Activated gamma-delta T cell treated with Interleukin-2 at 50 U/mL for 16 hours (primary cell): ENCODE results near the gene MYH14.
A peak's percentile ranks its signal among the peaks of the same experiment; 100 is the strongest.
"Not testable (repeated sequence)": the region's sequence is repeated elsewhere in the genome, so short reads cannot be mapped to it uniquely, and the experiment has no call there.

Source experiments
- DNase-seq: peaks from one replicate; pipeline ENCODE4 v3.0.0-alpha.2; 2020

Gene MYH14

DNA sequence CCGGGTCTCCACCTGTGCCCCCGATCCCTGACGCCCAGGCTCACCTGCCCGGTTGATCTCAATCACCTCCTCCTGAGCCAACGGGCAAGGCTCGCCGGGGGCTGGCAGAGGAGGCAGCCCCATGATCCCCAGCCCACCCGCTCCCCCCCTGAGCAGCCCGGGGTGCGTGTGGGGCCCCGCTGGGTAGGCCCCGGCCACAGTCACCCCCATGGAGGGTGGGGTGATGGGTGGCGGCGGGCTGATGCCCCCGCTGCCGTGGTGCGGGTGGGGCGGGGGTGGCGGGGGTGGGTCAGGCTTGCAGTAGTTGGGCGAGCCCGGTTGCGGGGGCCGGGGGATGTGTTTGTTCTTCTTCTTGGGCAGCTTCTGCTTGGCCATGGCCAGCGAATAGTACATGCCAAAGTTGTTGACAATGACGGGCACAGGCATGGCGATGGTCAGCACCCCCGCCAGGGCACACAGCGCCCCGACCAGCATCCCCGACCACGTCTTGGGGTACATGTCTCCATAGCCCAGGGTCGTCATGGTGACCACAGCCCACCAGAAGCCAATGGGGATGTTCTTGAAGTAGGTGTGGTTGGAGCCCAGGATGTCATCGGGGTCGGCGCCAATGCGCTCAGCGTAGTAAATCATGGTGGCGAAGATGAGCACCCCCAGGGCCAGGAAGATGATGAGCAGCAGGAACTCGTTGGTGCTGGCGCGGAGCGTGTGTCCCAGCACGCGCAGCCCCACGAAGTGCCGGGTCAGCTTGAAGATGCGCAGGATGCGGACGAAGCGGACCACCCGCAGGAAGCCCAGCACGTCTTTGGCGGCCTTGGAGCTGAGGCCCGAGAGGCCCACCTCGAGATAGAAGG, 119.7 kb downstream of the MYH14 start:
- no peak for DNase-seq

DNA sequence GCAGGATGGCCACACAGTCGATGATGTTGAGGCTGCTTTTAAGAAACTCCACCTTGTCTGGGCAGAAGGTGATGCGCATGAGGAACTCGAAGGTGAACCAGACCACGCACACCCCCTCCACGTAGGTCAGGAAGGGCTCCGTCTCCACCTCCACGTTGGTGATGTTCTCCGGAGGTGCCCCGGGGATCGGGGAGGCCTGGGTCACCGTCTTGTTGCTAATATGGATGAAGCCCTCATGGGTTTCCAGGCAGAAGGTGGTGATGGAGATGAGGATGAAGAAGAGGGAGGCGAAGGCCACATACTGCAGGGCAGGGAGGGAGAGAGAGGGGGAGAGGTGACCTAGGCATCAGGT, 120.3 kb downstream of the MYH14 start:
- DNase-seq, result no peak

DNA sequence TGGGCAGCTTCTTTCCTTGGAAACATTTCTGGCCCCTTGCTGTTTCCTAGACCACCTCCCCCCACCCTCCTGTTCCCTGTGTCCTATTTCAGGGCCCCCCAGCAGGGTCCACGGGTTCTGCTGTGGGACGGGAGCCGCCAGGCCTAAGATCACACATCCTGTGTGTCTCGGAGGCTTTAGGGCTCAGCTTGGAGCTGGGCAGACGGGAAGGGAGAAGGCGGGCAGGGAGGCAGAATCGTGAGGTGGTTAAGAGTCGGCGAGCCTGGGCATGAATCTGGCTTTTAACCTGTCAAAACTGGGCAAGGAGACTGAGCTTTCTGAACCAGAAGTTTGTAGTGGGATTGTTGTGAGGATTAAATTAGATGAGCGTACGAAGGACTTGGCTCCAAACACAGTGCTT, 120.9 kb downstream of the MYH14 start:
- no peak for DNase-seq

DNA sequence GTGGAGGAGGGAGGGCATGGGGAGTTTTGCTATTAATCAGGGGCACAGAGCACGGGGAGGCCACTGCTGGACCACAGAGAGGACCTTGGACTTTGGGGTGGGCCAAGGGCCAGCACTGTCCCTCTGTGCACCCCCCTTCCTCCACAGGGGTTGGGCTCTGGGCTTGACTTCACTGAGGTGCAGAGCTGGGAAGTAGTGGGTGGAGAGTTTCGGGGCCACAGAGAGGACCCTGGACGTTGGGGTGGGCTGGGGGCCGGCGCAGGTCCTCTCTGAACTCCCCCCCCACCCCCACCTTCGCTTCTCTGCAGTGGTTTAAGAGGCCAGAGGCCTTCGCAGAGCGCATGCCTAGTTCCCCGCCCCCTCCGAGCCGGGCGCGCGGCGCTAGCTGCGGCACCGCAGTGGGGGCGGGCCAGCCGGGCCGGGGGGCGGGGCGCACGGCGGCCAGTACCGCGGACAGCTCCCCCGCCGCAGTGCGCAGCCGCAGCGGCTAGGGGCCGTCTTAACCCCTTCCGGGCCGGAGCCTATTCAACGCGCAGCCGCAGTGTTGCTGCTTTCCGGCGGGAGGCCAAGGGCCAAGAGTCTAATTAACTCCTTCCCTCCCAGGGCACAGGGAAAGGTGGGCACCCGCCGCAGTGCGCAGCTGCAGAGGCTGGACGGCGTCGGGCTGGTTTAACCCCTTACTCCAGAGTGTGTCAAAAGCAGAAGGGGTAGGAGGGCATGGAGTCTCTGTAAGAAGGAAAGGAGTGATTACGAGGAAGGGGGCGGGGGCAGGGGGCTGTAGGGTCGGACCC, 122.1 kb downstream of the MYH14 start:
- peak; percentile 45 for DNase-seq

DNA sequence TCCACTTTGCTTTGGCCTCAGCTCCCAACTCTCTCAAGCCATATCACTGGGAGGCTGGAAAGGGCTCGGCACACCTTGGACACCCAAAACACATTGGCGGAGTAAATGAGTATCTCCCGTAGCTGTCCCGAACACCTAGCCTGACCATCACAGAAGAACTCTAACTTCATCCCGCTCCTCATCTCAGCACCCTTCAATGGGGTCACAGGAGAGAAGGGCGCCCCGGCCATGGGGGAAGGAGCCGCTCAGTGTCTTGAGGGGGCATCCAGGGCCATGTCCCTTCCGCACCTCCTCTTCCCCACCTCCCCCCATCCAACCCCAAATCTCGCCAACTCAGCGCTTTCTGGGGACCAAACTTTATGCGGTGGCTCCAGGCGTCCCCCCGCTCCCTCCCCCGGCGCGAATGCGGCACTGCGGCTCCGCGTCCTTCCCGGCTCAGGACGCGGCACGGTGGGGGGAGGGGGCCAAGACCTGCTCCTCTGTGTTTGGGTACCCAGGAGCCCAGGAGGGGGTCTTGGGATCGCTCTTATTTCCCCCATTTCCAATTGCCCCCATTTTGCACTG, 122.8 kb downstream of the MYH14 start:
- no peak for DNase-seq

DNA sequence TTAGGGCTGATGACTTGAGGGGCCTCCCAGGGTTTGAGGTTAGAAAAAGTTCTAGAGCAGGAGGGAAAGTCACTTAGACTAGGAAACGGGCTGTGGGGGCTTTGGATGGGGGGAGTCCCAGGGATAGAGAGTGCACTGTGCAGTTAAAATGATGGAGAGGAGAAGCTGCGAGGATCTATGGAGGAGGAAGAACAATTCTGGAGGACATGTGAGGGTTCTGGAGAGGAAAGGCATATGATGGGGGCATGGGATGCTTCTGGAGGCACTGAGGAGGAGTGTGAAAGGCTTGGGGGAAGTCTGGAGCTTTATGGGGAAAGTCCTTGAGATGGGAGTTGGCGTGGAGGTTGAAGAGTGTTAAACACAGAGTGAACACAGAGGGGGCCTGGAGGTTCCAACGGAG, 123.6 kb downstream of the MYH14 start:
- no peak for DNase-seq

DNA sequence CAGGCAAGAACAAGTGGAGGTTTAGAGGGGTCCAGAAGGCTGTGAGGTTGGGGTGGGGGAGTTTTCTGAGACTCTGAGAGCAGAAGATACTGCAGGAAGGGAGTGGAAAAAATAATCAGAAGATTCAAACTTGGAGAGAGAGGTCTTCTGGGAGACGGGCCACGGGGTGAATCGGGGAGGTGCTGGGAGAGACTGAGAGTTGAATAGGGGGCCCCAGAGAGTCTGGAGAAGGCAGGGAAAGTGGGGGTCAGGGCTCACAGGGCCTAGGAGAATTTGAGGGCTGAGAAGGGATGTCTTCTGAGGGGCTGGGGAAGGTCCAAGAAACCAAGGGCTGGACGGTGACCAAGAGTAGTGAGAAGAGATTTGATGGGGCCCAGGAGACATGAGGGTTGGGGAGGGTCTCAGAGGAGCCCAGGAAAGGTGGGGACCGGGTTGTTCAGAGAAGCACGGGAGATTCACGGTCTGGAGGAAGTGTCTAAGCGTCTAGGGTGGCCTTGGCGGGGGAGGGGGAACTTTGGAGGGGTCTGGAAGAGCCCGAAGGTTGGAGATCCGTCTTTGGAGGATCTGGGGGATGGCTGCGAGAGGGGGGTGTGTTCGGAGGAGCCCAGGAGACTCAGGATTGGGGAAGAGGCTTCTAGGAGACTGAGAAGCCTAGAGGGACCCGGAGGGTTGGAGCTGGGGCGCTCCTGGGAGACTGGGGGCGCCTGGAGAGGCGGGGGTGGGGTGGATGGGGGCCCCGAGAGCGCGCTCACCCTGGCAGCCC, 124.2 kb downstream of the MYH14 start:
- DNase-seq, result no peak

DNA sequence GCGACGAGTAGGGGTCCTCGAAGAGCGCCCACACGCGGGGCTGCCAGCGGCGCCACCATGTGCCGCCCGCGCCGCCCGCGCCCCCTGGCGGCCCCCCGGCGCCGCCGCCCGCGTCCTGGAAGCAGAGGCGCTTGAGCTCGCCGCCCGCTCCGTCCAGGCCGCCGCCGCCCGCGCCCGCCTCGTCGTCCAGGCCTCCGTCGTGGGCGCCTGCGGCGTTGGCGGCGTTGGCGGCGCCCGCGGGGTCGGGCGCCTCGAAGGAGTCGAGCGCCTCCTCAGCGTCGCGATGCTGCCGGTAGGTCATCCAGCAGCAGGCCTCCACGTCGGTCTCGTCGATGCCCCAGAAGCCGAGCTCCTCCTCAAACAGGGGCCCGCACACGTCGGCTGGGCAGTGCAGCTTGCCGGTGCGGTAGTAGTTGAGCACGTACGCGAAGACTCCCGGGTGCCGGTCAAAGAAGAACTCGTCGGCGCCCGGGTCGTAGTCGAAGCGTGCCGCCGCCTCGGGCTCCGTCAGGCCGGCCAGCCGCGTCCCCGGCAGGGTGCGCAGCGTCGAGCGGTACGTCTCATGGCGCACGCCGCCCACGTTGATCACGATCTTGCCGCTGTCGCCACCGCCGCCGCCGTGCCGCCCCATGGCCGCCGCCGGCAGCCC, 124.9 kb downstream of the MYH14 start:
- DNase-seq, result no peak

DNA sequence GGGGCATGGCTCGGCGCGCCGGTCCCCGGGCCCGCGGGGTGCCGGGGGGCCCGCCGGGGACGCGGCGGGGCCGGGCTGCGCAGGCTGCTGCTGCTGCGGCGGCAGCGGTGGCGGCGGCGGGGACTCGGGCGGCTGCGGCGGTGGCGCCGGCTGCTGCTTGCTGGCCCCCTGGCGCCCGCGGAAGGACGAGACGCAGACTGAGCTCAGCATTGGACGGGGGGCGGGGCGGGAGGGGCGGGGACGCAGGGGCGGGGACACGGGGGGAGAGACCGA, 125.4 kb downstream of the MYH14 start:
- DNase-seq, result no peak

DNA sequence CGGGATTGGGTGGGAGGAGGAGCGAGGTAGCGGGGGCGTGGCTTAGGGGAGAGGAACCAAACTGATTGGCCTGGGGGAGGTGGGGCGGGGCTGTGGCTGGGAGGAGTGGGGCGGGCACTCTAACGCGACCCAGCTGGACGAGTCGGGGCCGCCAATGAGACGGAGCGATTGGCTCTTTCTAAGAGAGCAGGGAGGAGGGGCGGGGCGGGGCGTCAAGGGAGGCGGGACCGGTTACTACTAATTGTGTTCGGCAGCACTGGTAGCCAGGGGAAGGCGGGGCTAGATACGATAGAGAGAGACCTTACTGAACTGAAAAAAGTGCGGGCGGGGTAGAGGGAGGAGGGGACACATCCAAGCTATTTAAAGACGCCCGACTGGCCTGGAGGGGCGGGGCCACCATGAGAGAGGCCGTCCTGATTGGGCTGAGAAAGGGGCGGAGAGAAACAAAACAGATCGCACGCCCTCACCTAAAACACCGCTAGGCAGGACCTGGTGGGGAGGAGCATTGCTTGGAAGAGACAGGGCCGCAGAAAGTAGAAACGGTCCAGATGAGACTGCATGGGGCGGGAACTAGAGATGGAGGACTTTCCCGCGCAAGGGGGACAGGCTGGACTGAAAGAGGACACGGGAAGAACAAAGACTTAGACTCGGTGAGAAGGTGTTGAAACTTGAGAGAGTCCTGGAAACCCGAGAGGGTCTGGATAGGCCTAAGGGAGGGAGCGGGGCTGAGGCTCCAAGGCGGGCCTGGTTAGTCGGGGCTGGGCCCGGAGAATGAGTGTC, 125.9 kb downstream of the MYH14 start, which contains the start of gene KCNC3:
KCNC3 (minus strand) TSS at position 232 of the 780 bp plus-strand sequence. CDS start 295 bp downstream, outside the sequence.
- peak; percentile 70 for DNase-seq

DNA sequence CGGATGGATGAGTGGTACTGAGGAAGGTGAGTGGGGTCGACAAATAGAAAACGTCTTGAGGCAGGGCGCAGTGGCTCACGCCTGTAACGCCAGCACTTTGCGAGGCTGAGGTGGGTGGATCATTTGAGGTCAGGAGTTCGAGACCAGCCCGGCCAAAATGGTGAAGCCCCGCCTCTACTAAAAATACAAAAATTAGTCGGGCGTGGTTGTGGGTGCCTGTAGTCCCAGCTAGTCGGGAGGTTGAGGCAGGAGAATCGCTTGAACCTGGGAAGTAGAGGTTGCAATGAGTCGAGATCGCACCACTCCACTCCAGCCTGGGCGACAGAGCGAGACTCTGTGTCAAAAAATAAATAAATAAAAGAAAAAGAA, 126.5 kb downstream of the MYH14 start:
- DNase-seq, result not testable (repeated sequence)

DNA sequence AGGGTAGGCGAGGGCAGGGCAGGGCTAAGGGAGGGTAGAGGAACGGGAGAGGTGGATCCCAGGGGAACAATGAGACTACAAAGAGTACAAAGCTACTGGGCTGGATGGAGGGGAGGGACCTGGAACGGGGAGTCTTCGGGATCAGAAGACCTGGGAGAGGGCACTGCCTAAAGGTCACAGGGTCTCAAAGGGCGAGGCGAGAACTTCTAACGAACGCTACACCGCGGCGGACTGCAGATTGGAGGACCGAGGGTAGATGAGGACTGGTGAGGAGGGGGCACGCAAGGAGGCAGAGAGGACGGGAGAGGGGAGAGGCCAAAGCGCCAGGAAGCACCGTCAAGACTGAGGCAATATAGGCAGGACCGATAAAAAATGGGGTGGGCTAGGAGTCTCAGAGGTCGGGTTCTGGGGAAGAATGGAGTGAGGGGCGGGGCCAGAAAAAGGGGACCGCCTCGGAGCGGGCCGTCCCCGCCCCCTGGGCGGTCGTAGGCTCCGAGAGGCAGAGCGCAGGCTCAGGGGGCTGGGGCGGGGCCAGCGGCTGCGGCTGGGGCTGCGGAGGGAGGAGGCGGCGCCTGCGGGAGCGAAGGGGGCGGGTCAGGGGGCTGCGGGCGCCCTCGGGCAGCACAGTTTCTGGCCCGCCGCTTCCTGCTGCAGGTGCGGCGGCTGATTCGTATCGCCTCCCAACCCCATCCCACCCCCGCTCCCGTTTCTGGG, 127.1 kb downstream of the MYH14 start:
- DNase-seq, result peak; percentile 67

DNA sequence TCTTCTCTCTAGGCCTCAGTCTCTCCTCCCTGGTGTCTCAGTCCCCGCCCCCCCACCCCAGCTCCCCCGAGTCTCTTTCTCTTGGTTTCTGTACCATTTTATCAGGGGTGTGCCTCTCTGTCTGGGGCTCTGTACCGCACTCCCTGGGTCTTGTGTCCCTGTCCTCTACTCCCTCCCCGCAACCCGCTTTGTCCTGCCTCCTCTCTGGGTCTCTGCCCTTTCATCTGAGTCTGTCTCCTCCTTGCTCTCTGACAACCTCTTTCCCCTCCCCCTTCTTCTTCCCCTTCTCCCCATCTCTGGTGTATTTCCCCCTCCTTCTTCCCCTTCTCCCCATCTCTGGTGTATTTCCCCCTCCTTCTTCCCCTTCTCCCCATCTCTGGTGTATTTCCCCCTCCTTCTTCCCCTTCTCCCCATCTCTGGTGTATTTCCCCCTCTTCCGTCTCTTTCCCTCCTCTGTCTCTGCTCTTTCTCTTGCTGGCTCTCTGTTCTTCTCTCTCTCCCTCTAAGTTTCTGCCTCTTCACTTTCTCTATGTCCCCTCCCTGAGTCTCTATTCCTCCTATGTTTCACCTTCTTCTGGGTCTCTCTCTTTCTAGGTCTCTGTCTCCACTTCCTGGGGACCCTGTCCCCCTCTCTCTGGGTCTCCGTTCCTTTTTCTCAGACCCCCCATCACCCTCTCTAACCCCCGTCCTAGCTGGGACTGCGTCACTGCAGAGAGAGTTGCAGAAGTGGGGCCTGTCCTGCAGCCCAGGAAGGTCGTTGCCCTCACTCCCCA, 128.0 kb downstream of the MYH14 start:
- DNase-seq, result no peak

DNA sequence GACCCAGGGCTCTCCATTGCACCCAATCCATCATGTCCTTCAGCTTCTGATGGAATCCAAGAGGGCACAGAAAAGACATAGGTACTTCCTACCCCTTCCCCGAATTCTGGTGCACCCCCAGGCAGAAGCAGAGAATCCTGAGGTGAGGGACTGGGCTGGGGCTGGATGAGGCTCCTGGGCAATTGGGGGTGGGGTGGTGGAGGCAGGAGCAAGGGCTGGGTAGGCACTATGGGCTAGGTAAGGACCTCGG, 128.5 kb downstream of the MYH14 start:
- DNase-seq, result no peak

DNA sequence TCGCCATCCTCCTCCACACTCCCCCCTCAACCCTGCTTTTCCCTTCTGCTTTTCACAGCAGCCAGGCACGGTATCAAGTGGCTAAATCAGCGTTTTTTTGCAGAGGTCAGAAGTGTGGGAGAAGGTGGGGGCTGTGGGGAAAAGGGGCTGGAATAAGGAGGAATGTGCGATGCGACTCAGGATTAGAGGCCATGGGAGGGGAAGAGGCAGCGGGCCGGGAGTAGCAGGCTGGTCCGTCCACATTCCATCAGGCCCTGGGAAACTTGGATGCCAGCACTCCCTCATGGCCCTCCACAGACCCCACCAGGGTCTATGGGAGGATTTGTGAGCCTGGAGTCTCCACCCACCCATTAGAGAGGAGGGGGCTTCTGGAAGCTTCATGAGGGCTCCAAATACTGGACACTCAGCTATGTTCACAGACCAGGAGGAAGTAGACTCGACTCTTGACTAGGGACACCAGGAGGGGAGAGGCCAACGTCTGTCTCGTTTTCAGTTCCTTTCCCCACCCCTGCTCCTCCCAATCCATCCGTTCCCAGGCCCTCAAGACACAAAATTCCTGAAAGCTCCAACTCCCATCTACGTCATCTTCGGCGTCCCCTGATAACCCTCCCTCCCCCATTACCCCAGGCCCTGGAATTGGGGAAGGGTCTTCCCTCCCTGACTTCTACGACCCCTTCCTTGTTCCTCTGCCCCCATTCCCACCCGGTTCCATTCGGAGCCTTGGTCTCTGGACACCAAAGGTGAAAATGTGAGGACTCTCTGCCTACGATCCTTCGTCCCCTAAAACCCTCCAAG, 129.0 kb downstream of the MYH14 start:
- DNase-seq, result no peak

DNA sequence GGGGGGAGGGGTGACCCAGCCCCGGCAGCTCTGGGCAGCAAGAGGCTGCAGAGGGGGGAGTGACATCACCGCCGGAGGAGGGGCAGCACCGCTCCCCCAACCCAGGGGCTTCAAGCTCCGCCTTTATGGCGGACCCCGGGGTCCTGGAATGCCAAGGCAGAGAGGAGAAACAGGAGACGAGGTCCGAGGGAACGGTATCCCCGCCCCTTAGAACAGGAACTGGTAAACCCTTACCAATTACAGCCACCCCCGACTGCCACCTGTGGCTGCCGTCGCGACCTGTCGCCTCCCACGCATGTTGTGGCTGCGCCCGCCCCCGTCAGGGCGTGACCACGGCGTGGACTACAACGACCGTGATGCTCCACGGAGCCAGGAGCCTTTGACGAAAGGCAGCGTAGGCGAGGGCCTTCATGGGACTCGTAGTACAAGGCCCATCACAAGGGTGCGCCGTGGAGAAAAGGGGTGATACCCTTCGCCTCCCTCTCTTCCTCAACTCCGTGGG, 129.9 kb downstream of the MYH14 start:
- peak; percentile 71 for DNase-seq

DNA sequence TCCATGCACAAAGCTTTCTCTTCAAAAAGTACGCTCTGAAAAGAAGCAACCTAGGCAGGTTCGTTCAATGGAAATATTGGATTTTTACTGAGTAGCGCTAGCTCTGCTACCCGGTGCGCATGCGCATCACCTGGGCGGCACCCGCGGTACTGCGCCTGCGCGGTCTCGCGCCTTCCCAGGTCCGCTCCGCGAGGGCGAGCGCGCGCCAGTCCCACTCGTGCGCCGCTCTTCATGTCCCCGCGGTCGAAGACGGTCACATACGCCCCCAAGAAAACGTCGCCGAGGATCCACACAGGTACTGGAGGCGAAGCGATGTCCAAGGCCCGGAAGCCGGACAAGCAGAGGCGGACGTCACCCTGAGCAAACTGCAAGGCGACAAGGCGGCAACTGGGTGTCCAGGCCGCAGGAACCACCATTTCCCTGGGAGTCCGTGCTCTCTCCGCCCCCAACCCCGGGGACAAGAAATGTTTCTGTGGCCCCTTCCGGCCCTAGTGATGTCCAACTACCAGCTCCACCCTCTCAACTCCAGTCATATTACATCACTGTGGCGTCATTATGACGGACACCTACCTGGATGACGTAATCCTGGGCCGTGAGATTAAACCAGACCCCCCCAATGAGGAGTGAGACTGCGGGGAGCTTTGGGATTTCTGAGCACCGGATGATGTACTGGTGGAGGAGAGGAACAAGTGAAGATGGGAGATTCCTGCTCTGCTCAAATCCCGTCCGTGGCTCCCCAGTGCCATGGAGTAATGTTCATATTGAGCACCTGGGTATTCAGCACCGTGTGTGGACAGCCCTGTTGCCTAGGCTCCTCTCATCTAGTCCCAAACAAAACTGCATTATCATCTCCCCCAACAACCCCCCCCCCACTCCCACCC, 130.6 kb downstream of the MYH14 start:
- peak; percentile 74 for DNase-seq

DNA sequence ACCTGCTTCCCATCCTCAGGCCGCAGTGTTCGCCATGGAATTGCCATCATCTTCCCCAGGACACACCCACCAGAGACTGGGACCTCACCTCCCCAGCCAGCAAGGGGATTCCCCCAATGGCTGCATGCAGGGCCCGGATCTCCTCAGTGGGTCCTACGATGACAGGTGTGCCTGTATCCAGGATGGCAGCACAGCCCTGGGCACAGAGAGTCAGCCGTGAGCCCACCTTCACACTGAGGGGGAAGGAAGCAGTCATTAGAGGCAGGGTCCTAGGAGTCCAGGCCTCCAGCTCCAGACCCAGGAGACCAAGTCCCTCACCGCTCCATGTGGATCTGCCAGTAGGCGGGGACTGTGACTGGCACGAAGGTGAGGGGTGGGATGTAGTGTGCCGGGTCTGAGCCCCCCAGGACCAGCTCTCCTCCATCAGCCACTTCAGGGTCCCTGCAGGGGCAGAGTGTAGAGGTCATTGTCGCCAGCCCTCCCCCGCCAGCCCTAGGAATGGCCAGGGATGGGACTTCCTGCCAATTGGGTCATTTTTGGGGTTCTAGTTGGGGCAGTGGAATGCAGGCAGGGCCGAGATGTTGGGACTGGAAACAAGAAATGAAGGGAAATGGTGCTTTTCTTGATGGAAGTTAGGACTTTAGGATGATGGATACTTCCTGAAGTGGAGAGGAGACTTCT, 131.5 kb downstream of the MYH14 start:
- DNase-seq, result no peak
